ENCODE results near the gene PTCD3. TPM values are rescaled to one million over a fixed set of nuclear protein-coding genes. Genes with fewer than 3 reads are reported as not detected.

Gene PTCD3
- total and polyA plus RNA-seq, 2 of the 4 experiments (the other 2 are of a cell fraction), result 44.0 to 48.9 TPM

DNA sequence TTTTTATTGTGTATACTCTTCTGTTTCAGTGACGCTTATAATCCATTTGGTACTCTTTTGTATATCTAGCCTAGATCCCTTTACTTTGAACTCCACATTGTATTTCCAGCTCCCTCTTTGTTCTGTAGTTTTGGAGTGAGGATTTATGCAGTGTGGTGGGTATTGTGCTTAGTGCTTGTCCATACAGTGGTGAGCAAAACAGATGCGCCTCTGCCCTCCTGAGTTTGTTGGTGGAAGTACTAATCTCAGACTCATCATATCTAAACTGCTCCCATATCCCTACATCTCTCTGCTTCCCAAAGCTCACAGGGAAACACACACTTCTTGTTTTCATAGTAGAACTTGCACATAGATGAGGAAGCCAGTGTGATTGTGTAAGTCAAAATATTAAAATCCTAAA is 12.1 kb downstream of the PTCD3 start:
- POLR2A ChIA-PET (ENCODE audit: unreplicated experiment), result no interaction called here
- in situ Hi-C loops (cut with MboI; ENCODE audit: low sequenced_read_pairs), result no loop called here

More for the DNA sequence above, 12.1 kb downstream of the PTCD3 start:
- peaks cover 53% of the 10 kb centered on the region for H3K36me3 ChIP-seq (ENCODE audit: control insufficient read depth, insufficient read depth, low read length)
- no peak overlapping the region for H3K23ac ChIP-seq (ENCODE audit: low read depth, low read length)
- no peak overlapping the region for H3K14ac ChIP-seq (replicated peaks; ENCODE audit: low read depth, low read length)
- H2AFZ ChIP-seq (replicated peaks; ENCODE audit: low read length, poor library complexity), result no peak overlapping the region
- no peak overlapping the region for H4K91ac ChIP-seq (ENCODE audit: insufficient read depth, low read depth, low read length)
- no peak overlapping the region for H2BK120ac ChIP-seq (ENCODE audit: low read depth, low read length)
- dilution Hi-C loops (cut with HindIII; ENCODE audit: low sequenced_read_pairs, unreplicated experiment), result no loop called here
- ATAC-seq (ENCODE audit: low read depth) (no peak), DNase-seq (no peak)
- H3K4me3 ChIP-seq (ENCODE audit: insufficient read depth, low read depth, low read length), result no peak overlapping the region
- H3K9me1 ChIP-seq (ENCODE audit: insufficient read depth, low read length), result peaks cover 13% of the 10 kb centered on the region
- H4K5ac ChIP-seq (ENCODE audit: low read depth, low read length), result no peak overlapping the region
- WGBS, 2 experiments (ENCODE audit: extremely low coverage in 2 of 2, insufficient read length in 1 of 2), result no CpG with 5 or more reads among the region's 2 CpGs
- no peak overlapping the region for H2BK20ac ChIP-seq (ENCODE audit: low read depth, low read length)
- H2BK15ac ChIP-seq (ENCODE audit: low read depth, low read length), result no peak overlapping the region
- H2AK9ac ChIP-seq (replicated peaks; ENCODE audit: low read depth, low read length, poor library complexity), result no peak overlapping the region
- intact Hi-C loops (cut with micrococcal nuclease), result loop anchor here (5.0 kb wide), 1 partner anchor 39 kb away; no protein-coding TSS in a partner anchor
- H2BK5ac ChIP-seq (ENCODE audit: low read depth, low read length, poor library complexity, severe bottlenecking), result no peak overlapping the region
- H3K27me3 ChIP-seq (ENCODE audit: control insufficient read depth, insufficient read depth, low read length), result no peaks in the 10 kb centered on the region
- H3K4ac ChIP-seq (ENCODE audit: low read depth, low read length), result no peak overlapping the region
- H3K27ac ChIP-seq (ENCODE audit: insufficient read depth, low read length), result no peak overlapping the region
- CTCF ChIA-PET, result no interaction called here
- peaks cover 5% of the 10 kb centered on the region for H3K4me1 ChIP-seq (ENCODE audit: control insufficient read depth, insufficient read depth, low read length)
- H3K18ac ChIP-seq (ENCODE audit: low read depth, low read length), result no peak overlapping the region
- no peak overlapping the region for H4K8ac ChIP-seq (ENCODE audit: low read depth in 2 of 2, low read length in 2 of 2)
- no TSS peak for BruUV-seq (replicated peaks)
- peaks cover 6% of the 10 kb centered on the region; the same call in 1 of the 2 replicates for H4K20me1 ChIP-seq (ENCODE audit: insufficient read depth, low read length)
- H3K9ac ChIP-seq (ENCODE audit: low read depth, low read length), result no peak overlapping the region
- H3K56ac ChIP-seq (ENCODE audit: extremely low read depth, insufficient read depth, low read length), result no peak overlapping the region
- H3K4me2 ChIP-seq (ENCODE audit: low read depth, low read length), result no peak overlapping the region
- no peaks in the 10 kb centered on the region for H3K9me3 ChIP-seq (ENCODE audit: control insufficient read depth, insufficient read depth, low read length)
- TF ChIP-seq, protein P1, sequence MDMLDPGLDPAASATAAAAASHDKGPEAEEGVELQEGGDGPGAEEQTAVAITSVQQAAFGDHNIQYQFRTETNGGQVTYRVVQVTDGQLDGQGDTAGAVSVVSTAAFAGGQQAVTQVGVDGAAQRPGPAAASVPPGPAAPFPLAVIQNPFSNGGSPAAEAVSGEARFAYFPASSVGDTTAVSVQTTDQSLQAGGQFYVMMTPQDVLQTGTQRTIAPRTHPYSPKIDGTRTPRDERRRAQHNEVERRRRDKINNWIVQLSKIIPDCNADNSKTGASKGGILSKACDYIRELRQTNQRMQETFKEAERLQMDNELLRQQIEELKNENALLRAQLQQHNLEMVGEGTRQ (IDR thresholded peaks at IDR 0.05; ENCODE audit: low read depth, low read length), result no peak
- TF ChIP-seq MAFK (IDR thresholded peaks at IDR 0.05; ENCODE audit: low read depth, low read length) (no peak), SMC3 (IDR thresholded peaks at IDR 0.05; ENCODE audit: low read depth, low read length) (no peak), MAZ (IDR thresholded peaks at IDR 0.05; ENCODE audit: borderline replicate concordance, low read depth, low read length) (no peak), BHLHE40 (IDR thresholded peaks at IDR 0.05; ENCODE audit: low read depth, low read length) (no peak), MXI1 (IDR thresholded peaks at IDR 0.05; ENCODE audit: borderline replicate concordance, low read depth, low read length) (no peak), RAD21 (IDR thresholded peaks at IDR 0.05; ENCODE audit: low read length) (no peak), NFE2L2 (IDR thresholded peaks at IDR 0.05; ENCODE audit: low read depth, low read length) (no peak), FOS (IDR thresholded peaks at IDR 0.05; ENCODE audit: low read depth, low read length) (no peak), CHD1 (IDR thresholded peaks at IDR 0.05; ENCODE audit: low read depth, low read length) (no peak), POLR2A (IDR thresholded peaks at IDR 0.05; ENCODE audit: low read depth, low read length) (no peak), RFX5 (IDR thresholded peaks at IDR 0.05; ENCODE audit: low read depth, low read length) (no peak), CEBPB (IDR thresholded peaks at IDR 0.05; ENCODE audit: low read depth, low read length) (no peak)
- TF ChIP-seq, protein P2, sequence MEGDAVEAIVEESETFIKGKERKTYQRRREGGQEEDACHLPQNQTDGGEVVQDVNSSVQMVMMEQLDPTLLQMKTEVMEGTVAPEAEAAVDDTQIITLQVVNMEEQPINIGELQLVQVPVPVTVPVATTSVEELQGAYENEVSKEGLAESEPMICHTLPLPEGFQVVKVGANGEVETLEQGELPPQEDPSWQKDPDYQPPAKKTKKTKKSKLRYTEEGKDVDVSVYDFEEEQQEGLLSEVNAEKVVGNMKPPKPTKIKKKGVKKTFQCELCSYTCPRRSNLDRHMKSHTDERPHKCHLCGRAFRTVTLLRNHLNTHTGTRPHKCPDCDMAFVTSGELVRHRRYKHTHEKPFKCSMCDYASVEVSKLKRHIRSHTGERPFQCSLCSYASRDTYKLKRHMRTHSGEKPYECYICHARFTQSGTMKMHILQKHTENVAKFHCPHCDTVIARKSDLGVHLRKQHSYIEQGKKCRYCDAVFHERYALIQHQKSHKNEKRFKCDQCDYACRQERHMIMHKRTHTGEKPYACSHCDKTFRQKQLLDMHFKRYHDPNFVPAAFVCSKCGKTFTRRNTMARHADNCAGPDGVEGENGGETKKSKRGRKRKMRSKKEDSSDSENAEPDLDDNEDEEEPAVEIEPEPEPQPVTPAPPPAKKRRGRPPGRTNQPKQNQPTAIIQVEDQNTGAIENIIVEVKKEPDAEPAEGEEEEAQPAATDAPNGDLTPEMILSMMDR (conservative IDR thresholded peaks at IDR 0.05; ENCODE audit: low read depth, low read length), result no peak
- H2AK5ac ChIP-seq (ENCODE audit: low read depth, low read length), result no peak overlapping the region
- H3K79me1 ChIP-seq (ENCODE audit: low read depth in 1 of 2, low read length in 2 of 2), result peaks cover 27 to 38% of the 10 kb centered on the region in 2 experiments
